Measurements from ENCODE around the gene INTS3.
"Not testable (repeated sequence)": the region's sequence is repeated elsewhere in the genome, so short reads cannot be mapped to it uniquely, and the experiment has no call there.

INTS3 gene

DNA sequence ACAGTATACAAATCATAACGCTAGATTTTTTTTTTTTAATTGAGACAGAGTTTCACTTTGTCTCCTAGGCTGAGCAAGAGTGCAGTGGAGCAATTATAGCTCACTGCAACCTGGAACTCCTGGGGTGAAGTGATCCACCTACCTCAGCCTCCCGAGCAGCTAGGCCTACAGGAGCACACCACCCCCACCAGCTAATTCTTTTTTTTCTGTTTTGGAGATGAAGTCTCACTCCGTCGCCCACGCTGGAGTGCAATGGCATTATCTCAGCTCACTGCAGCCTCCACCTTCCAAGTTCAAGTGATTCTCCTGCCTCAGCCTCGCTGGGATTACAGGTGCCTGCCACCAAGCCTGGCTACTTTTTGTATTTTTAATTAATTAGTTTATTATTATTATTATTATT, 28.1 kb upstream of the INTS3 start:
- DNase-seq: no peak

DNA sequence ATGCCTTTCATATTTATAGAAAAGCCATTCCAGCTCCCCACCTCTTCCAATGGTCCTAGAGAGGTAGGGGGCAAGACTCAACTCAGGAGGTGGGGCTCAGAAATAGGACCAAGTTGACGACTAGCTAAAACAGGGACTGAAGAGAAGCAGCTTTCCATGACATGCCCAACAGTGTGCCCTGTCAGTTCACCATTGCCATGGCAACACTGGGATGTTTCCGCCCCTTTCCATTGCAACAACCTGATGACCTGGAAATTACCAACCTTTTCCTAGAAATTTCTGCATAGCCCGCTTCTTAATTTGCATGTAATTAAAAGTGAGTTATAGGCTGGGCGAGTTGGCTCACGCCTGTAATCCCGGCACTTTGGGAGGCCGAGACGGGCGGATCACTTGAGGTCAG, 22.4 kb upstream of the INTS3 start:
- no peak for DNase-seq

DNA sequence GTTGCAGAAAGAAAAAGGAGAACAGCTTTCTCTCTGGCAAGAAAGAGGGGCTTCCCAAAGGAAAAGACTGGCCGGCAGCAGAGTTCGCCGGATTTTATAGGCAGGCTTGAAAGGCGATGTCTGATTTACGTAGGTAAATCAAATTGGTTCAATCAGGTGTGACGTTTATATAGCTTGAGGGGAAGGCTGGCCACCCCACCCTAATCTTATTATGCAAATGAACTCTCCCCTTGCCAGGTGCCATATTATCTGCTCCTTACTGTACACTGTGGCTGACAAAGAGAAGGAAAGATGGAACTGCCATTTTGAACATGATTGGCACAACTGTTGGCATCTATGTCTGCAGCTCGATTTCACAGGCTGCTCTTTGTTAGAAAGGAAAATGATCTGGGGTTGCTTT, 16.8 kb upstream of the INTS3 start:
- no peak for DNase-seq

DNA sequence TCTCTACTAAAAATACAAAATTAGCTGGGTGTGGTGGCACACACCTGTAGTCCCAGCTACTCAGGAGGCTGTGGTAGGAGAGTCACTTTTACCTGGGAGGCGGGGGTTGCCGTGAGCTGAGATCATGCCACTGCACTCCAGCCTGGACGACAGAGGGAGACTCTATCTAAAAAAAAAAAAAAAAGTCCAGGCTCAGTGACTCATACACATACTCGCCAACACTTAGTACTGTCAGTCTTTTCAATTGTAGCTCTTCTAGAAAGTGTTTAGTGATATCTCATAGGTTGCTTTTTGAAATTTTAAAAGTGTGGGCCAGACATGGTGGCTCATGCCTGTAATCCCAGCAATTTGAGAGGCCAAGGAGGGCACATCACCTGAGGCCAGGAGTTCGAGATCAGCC, 11.6 kb upstream of the INTS3 start:
- not testable (repeated sequence) for DNase-seq

DNA sequence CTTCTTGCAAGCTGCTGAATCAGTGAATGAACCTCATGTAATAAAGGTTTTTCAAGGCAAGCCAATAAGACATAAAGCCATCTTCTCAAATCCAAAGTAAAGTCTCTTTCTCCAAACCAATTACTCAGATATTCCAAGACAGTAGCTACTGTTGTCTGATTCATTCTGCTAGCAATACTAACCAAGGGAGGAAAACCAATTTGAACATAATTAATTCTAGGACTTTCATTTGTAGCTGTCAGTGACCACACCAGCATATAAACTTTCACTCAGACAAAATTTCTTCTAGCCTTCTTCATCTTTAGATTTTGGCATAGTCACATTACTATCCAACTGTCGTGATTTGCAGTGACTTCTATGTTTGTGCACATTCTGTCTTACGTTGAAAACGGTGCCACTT, 10.5 kb upstream of the INTS3 start:
- no peak for DNase-seq

DNA sequence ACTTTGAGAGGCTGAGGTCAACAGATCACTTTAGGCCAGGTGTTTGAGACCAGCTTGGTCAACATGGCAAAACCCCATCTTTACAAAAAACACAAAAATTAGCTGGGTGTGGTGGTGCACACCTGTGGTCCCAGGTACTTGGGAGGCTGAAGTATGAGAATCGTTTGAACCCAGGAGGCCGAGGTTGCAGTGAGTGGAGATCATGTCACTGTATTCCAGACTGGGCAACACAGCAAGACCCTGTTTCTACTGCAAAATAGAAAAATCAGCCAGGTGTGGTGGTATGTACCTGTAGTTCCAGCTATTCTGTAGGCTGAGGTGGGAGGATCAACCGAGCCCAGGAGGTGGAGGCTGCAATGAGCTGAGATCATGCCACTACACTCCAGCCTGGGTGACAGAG, 4.2 kb upstream of the INTS3 start:
- DNase-seq: no peak

DNA sequence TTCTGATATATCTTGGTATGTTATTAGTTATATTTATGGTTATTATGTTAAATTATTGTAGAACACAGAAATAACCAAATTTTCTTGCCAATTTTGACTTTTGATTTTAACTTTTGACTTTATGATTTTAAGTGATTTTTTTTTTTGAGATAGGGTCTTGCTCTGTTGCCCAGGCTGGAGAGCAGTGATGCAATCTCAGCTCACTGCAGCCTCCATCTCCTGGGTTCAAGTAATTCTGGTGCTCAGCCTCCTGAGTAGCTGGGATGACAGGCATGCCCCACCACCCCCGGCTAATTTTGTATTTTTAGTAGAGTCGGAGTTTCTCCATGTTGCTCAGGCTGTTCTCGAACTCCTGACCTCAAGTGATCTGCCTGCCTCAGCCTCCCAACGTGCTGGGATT, 3.2 kb upstream of the INTS3 start:
- not testable (repeated sequence) for DNase-seq

DNA sequence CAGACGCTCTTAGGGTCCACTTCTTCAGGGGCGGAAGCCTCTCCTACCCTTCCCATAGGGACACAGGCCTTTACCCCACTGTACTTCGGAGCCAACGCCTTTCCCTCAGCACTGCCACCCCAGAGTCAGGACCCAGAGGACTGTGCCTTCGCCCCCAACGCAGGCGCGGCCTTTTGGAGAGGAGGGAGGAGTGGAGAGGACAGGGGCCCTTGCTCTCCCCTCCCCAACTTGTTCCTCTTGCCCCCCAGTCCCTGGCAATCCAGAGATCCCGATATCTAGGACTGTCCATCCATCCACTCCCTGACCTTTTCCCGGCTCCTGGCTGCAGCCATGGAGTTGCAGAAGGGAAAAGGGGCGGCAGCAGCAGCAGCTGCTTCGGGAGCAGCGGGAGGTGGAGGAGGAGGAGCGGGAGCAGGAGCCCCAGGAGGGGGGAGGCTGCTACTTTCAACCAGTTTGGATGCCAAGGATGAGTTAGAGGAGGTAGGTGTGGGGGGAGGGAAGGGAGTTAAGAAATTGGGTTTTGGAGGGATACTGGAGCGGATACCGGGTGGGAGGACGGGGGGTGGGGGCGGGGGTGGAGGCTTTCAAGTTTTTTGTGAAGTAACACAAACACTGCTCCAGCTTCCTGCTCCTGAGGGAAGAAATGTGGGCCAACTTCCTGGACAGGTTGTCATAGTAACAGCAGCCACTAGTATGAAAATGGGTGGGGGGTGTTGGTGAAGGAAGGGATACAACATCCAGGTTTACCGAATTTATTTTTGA, 636 bp downstream of the INTS3 start:
- DNase-seq: peak in 1 of 2 experiments; percentile 27

DNA sequence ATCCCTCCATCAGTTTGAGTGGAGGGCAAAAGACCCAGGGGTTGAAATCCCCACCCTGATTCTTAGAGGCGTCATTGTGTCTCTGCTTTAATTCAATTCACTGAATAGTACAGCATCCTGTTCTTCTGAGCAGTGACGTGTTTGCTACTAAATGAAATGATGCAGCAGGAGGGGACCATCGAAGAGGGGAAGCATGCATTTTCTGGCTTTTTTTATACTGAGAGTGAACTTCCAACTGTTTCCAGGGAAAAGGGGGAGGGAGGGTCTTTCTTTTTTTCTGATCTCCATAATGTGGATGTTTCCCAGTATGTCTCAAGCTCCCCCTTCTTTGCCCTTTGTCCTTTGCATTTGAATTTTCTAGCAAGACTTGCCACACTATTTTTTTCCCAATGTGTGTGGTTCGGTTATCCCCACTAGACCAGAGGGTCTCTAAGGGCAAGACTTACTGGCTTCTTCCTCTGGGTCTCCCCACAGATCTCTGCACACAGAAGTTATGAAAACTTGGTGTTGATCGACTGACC, 2.7 kb downstream of the INTS3 start:
- no peak for DNase-seq

DNA sequence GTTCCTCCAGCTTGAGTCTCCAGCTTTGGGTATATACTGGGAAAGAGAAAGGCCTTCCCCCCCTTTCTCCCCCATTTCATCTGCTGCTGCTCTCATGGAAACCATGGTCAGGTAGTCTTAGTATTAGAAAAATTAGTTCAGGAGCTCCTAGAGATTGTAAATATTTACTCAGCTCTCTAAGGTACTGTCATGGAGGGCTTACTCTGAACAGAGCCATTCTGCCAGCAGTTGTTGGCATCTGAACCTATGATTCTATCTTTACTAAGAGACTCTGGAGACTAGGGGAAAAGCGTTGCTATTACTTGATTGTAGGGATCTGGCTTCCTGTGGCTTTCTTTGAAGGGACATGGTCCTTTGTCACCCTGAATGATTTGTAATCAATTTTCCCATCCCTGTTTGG, 6.1 kb downstream of the INTS3 start:
- DNase-seq: no peak

DNA sequence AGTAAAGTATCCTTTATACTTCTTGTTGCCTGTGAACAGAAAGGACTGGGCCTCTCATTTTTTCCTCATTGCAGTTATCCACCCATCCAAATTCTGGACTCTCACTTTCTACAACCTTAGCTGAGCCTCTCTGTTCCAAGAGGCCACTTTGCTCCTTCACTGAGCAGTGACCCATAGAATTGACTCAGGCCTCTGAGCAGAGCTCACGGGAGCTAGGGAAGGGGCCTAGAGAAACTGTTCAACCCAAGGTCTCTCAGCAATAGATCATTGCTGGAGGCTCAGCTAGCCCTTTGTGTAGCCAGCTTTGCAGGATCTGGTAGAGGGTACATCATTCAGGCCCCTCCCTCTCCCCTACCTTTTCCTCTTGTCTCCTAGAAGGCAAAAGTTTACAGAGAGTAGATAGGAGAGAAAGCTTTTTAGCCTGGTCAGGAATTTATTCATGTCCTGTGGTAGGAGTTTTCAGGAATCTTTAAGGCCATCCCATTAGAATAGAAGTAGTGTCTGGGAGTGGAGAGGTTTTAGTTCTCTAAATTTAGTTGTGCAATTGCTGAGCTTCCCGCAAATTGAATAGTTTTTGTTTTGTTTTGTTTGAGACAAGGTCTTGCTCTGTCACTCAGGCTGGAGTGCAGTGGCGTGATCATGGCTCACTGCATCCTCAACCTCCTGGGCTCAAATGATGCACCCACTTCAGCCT, 6.7 kb downstream of the INTS3 start:
- peak; percentile 13 to 18 for DNase-seq

DNA sequence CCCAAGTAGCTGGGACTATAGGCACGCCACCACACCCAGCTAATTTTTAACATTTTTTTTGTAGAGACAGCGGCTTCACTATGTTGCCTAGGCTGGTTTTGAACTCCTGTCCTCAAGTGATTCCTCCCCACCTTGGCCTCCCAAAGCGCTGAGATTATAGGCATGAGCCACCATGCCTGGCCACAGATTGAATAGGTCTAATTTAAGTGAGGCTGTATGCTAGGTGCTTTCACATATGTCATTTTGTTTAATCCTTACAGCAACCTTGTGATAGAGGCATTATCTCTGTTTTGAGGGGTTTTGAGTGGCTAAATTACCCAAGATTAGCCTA, 7.2 kb downstream of the INTS3 start:
- DNase-seq: no peak

DNA sequence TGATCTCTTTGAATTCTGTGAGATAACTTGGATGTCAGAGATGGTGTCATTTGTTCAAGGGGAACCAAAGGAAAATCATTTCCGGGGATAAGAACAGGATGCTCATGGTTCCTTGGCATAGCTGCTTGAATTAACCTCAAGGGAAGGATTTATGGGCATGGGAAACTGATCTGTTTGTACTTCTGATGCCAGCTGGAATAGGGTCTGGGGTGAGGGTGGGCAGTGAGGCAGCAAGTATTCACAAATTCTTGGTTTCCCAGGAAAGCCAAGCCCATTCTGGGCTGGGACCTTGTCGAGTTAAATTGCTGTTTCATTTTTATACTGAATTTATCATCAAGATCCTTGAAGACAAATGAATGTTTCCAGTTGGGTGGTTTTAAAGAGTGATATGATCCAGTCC, 14.1 kb downstream of the INTS3 start:
- DNase-seq: no peak

DNA sequence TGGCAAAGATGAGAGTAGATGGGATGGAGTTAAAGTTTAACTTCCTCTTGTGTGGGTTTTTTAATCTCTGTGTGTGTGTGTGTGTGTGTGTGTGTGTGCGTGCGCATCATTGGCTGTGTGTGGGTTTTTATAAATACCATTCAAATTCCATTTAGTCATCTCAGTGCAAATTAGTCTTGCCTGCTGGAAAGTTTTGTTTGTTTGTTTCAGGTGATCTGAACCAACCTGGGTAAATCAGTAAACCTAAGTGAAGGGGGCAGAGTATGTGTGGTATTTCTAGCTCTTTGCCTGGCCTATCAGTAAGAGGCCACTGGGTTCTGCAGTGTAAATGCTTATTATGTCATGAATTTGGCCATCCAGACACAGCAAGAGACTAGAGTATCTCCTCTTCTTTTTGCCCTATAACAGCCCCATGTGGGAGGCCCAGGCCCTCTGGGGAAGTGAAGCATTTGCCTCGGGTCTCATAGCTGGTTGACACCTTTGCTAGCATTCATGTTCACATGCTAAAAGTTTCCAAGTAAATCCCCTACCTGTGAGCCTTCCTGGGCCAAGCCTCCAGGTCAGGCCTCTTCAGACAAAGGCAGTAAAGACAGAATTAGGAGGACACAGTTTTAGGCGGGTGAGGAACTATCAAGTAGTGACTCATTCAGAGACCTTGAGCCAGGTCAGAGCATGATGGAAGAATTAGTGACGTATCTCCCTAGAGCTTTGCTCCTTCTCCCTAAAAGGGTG, 14.7 kb downstream of the INTS3 start:
- DNase-seq: no peak

DNA sequence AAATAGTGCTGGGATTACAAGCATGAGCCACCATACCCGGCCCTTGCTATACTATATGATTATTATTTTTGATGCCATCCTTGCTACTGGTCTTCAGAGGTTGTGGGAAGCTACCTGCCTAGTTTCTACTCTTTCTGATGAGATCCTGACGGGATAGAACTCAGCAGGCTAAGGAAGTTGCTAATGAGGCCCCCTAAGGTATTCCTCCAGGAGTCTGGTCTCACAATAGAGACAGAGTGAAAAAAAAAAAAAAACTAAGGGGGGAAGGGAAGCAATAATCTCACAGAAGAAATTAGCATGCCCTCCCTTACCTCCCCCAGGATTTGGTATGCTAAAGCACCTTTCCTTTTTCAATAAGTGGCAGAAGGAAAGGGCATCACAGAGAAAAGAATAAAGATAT, 17.6 kb downstream of the INTS3 start:
- no peak for DNase-seq

DNA sequence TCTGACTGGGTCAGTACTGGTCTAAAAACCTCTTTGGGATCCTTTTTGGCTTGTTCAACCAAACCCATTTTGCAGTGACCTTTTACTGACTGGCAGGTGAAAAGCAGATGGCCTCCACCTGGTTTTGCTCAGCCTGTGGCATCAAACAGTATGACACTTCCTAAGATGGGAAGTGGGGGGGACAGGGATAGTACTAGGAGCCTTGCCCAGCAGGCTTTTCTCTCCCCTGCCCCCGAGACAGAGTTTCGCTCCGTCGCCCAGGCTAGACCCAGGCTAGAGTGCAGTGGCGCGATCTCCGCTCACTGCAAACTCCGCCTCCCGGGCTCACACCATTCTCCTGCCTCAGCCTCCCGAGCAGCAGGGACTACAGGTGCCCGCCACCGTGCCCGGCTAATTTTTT, 18.3 kb downstream of the INTS3 start:
- DNase-seq: no peak

DNA sequence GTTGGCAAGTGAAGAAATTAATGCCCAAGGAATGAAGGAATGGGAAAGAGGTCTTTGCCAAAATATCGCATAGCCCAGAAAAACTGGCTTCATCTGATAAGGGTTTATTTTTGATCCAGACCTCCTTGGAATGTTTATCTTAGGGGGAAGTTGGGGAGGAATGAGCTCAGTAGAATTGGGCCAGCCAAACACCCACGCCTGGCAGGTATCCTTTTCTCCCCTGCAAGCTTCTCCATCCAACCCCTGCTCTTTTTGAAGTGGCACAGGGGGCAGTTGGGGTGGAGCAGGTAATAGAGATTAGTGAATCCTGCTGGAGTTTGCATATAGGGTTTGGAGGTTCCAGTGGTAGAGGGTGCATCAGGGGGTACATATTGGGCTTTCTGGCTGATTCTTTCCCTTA, 21.1 kb downstream of the INTS3 start:
- DNase-seq: no peak

DNA sequence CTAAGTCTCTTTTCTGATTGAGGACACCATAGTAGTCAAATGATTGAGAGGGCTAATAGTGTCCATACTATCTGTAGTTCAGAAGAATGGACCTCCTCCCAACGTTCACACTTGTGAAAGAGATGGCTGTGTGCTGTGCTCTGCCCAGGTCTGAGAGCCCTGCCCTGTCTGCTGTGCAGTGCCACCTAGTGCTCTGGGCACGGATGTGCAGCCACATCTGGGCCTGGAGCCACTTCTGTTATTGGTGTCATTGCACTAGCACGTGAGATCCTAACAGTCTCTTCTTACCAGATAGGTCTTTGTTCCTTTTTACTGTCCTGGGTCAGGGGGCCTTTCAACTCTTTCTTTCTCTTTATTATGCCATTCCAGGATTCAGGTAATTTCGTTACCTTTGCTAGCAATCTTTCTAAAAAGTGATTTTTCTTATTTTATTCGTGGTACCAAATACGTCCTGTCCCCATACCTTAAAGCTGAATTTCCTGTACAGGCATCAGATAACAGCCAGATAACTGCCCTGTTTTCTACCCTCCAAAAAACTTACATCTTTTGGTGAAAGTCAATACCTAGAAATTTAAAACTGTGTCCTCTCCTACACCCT, 21.7 kb downstream of the INTS3 start:
- DNase-seq: peak; percentile 75 to 78

DNA sequence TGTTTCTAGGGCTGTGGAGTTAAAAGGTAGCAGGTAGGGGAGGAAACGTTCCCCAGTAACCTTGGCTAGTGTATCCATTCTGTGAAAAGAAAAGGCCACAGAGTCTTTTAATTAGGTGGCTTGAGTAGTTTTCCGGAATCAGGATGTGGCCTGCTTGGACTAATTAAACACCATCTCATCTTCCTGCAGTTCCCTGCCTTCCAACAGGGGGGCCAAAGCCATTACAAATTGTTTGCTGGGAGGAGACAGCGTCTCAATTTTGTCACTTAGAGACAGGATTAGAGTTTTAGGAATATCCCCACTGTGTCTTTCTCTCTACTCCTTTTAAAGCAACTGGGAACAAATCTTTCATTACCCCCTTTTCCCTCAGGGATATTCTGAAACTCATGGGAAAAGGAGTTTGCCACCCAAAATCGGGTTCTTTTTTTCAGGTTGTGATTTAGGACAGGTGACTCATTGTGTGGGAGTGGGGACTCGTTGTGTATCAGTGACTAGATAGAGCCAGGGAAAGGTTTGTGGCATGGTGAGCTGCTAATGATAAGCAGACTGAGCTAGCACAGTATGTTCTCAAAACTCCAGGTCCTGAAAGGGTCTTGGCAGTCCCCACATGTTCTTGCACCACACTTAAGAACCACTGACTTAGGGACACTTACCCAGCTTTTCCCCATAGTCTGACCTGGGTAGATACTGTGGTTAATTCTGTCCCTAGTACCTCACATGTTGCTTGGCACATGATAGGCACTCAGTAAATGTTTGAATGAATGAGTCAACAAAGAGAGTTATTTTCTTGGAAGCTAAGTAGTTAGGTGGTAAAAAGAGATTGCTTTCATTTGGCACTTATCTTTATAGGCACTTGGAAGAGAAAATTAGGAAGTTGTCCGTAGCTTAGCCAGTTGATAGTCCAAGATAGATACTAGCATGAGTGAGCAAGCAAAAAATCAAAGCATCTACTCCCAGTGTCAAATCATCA, 22.5 kb downstream of the INTS3 start:
- DNase-seq: no peak

DNA sequence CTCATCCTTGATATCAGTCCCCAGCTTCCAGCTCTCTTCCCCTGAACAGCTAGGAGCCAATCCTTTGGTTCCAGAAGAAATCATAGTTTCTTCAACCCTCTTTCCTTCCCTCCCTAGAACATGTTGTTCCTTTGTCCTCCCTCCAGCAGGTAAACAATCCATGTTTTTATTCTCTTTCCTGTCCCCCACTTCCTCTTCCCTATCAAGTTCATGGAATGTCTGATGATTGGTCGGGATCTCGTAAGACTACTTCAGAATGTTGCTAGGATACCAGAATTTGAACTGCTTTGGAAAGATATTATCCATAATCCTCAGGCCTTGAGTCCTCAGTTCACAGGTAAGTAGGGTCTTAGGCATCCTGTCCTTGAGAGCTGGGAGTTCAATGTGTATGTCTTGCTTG, 24.2 kb downstream of the INTS3 start:
- no peak for DNase-seq

DNA sequence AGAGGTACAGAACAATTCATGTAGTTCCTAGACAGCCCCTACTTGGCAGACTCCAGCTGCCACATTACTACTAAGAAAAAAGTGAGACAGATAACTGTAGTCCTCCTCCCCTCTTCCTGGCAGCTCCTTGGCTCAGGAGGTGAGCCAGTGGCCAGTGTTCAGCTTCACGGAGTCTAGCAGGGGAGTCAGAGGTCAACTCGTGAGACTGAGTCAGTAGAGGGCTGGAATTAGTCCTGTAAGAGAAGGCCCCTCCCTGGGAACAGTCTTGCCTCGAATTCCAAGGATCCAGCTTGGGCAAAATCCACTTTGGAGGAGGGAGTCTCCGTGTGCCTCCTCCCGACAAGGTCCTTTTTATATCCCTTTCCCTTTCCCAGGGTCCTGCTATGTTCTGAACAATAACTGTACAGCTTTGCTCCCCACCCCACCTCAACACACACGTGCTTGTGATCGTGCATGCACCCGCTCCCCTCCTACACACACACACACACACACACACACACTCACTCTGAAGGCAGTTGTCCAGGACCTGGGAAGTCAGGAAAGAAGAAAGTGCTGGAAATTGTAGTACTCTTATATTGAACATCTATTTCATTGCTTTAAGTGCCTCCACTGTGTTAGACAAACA, 24.8 kb downstream of the INTS3 start:
- no peak for DNase-seq

DNA sequence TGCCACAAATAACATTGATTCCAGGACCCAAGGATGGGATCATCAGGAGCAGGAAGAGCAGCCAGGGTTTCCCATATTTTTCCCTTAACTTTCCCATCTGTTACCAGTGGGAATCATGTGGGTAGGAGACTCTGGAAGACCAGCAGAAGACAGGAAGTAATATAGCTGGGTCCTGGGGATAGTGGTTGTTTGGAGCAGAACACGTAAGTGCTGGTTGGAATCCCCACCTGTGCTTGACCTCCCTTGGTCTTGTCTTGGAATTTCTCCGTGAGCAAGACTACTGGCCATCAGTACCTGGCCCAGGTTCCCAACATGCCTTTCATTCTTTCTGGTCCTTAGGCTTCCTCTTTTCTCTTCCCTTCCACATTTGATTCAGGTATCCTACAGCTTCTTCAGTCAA, 26.4 kb downstream of the INTS3 start:
- no peak for DNase-seq

Measured in AML-193 (cell line).